Esophagus (tissue), 2 donors: ENCODE measurements around the gene FIBCD1. TPM values are rescaled to one million over a fixed set of nuclear protein-coding genes. Genes with fewer than 3 reads are reported as not detected.

Experiments
- H3K27ac ChIP-seq, 2 donors: one replicate each; pipeline ENCODE4 v1.5.1; 2013; ENCODE audit warnings: low read depth in 2 of 2, mild to moderate bottlenecking in 2 of 2, inconsistent platforms in 1 of 2, low read length in 1 of 2, moderate library complexity in 1 of 2
- H3K27me3 ChIP-seq, 2 donors: one replicate each; pipeline ENCODE4 v1.6.1; 2013; ENCODE audit warnings: low read length in 2 of 2, control low read depth in 1 of 2, mild to moderate bottlenecking in 1 of 2; ENCODE audit not compliant: insufficient read depth in 2 of 2, control insufficient read depth in 1 of 2
- H3K36me3 ChIP-seq, 2 donors: one replicate each; pipeline ENCODE4 v1.6.1; 2013; ENCODE audit warnings: low read length in 1 of 2; ENCODE audit not compliant: control insufficient read depth in 2 of 2, insufficient read depth in 2 of 2
- H3K4me1 ChIP-seq, 2 donors: one replicate each; pipeline ENCODE4 v1.6.1; 2013; ENCODE audit warnings: low read length in 1 of 2; ENCODE audit not compliant: control insufficient read depth in 2 of 2, insufficient read depth in 2 of 2
- H3K4me3 ChIP-seq, 2 donors: one replicate each; pipeline ENCODE4 v1.5.1; 2013; ENCODE audit warnings: low read length in 2 of 2, mild to moderate bottlenecking in 2 of 2, low read depth in 1 of 2, moderate library complexity in 1 of 2
- H3K9me3 ChIP-seq, 2 donors: one replicate each; pipeline ENCODE4 v1.6.1; 2013; ENCODE audit warnings: mild to moderate bottlenecking in 2 of 2, low read depth in 1 of 2, low read length in 1 of 2, moderate library complexity in 1 of 2; ENCODE audit not compliant: control insufficient read depth in 2 of 2, insufficient read depth in 1 of 2
- WGBS, 2 donors: extraction: QIAGEN DNeasy Blood & Tissue Kit; methylation state at CpG; one replicate each; pipeline ENCODE4 v1.1.7; 2013; 5-methylcytosine and 5-hydroxymethylcytosine counted together
- polyA plus RNA-seq, 2 donors: library from polyadenylated mRNA; stranded (reverse); fragments of 200-250 nt; gene quantifications; one replicate each; pipeline ENCODE4 v1.2.3, GENCODE V29; 2013
- donor health status: healthy with polysubstance abuse.
- donor health status: Bipolar disorder and iron deficiency.

The FIBCD1 gene
- polyA plus RNA-seq, 2 donors: 0.06 to 0.24 TPM

GRCh38 chr9:130924448-130924788, 14.6 kb downstream of the FIBCD1 start:
- H3K27me3 ChIP-seq: peaks cover 0 to 2% of the 10 kb centered on the region in 2 donors
- 70 to 78% methylated on average over 9 to 10 of the region's 10 CpGs for WGBS, 2 donors

DNA sequence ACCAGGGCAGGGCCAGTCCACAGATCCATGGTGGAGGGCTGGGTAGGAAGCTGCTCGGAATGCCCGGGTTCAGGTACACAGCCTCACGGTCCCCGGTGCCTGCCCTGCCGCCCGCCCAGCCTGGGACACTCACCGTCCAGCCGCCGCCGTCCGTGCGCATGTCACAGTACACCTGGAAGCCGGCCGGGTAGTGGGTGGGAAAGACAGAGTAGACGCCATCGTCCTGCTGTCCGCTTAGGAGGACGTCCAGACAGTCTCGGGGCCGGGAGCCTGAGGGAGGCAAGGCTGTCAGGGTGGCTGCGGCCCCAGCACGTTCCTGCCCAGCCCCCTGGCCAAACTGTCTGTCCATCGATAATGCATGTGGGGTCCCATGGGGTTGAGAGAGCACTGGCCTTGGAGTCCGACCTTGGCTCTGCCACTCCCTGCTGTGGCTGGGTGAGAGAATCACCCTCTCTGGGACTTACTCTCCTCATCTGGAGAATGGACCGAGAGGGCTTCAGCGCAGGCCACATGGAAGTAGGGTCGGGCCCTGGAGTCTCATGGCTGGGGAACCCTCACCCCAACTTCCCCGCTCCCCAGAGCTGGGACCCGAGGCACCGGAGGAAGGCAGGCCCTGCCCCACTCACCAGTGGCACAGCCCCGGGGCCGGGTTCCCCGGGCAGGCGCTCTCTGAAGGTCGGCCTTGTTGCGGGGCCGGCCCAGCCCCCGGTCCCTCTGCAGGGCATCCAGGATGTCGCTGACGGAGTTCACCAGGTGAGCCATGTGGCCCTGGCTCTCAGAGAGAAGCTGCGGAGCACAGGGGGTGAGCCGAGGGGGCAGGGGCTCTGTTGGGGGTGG, 15.2 kb downstream of the FIBCD1 start:
- H3K4me3 ChIP-seq: no peak overlapping the region
- peaks cover 0 to 2% of the 10 kb centered on the region in 2 donors for H3K4me1 ChIP-seq
- H3K9me3 ChIP-seq: no peaks in the 10 kb centered on the region
- peaks cover 0 to 6% of the 10 kb centered on the region in 2 donors for H3K27me3 ChIP-seq
- WGBS, 2 donors: 86% methylated on average over 42 of the region's 42 CpGs
- H3K27ac ChIP-seq: no peak overlapping the region
- no peaks in the 10 kb centered on the region for H3K36me3 ChIP-seq

More at GRCh38 chr9:130924448-130924788, 14.6 kb downstream of the FIBCD1 start:
- H3K27ac ChIP-seq: no peak overlapping the region
- no peaks in the 10 kb centered on the region for H3K36me3 ChIP-seq
- no peak overlapping the region for H3K4me3 ChIP-seq
- H3K4me1 ChIP-seq: peaks cover 0 to 2% of the 10 kb centered on the region in 2 donors
- H3K9me3 ChIP-seq: no peaks in the 10 kb centered on the region

DNA sequence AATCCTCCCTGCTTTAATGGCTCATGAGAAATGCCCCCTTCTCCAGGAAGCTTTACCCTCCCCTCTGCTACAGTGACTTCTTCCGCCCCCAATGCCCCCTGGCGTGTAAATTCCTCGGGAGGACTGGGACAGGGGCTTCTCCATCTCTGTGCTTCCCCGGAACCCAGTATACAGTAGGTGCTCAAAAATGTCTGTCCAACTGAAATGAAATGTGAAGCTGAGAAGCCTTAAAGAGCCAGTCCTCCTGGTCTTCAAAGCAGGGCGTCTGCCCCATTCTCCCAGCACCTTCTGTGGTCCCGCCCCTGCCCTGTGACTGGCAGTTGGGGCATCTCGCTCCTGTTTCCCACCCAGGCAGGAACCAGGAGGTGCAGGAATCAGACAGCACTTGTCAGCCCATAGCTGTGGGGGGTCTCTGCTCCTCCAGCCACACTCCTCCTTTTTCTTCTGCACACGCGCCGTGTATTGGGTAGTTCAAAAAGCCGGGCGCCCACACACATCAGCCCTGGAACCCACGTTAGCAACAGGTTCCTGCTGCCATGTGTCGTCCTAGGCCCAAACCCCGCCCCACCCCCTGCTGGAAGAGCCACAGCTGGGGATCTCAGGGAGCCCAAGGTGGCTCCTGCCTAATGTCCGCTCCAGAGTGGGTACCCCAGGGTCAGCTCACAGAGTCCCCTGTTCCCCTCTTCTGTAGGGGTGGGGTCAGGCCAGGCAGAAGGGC, 16.0 kb downstream of the FIBCD1 start:
- Histone ChIP-seq H3K9me3 (no peaks in the 10 kb centered on the region), H3K27me3 (peaks cover 0 to 6% of the 10 kb centered on the region in 2 donors), H3K27ac (no peak overlapping the region), H3K4me1 (no peaks in the 10 kb centered on the region), H3K36me3 (no peaks in the 10 kb centered on the region), H3K4me3 (no peak overlapping the region)
- WGBS, 2 donors: 72 to 75% methylated on average over 16 of the region's 16 CpGs

DNA sequence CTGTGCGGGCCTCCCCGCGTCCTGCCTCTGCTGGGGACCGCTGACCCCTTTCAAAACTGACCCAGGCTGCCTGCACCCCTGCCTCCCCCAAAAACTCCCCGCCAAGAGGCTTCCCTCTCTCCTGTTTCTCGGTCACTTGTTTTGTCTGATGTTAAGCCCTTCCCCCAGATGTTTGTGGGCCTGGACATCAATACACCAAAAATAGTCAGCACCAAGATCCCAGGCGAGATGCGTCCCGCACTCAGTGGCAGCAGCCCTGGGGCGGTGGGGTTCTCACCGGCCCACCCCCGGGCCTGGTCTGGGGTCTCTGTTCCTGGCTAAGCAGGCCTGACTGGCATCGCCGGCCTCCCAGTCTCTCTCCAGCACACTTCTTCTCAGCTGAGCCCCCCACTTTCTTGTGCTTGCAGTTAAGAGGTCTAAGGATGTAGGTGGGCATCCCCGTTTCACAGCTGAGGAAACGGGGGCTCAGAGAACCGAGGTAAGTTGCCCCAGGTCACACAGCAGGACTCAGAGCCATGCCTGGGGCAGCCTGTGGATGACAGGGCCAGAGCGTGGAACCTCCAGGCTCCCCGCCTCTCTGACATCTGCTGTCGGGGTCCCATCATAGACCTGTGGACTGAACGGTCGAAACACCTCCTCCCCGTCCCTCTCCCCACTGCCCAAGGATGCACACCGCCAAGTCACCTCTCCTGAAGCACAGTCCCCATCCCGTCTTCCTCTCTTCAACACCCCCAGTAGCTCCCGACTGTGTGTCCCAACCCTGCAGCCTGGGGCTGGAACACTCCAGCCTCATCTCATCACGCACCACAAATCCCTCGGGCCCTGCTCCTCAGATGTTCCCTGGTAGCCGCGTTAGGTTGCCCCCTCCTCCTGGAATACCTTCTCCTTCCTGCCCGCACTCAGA, 16.8 kb downstream of the FIBCD1 start:
- Histone ChIP-seq H3K9me3 (no peaks in the 10 kb centered on the region), H3K27me3 (peaks cover 0 to 8% of the 10 kb centered on the region in 2 donors), H3K27ac (no peak overlapping the region), H3K4me3 (no peak overlapping the region), H3K4me1 (no peaks in the 10 kb centered on the region), H3K36me3 (no peaks in the 10 kb centered on the region)
- 77 to 79% methylated on average over 31 of the region's 31 CpGs for WGBS, 2 donors

- H3K27me3 ChIP-seq: peaks cover 0 to 8% of the 10 kb centered on the region in 2 donors
- H3K4me3 ChIP-seq: no peak overlapping the region
- no peaks in the 10 kb centered on the region for H3K9me3 ChIP-seq
- H3K36me3 ChIP-seq: no peaks in the 10 kb centered on the region
- no peak overlapping the region for H3K27ac ChIP-seq
- 54 to 61% methylated on average over 29 of the region's 29 CpGs for WGBS, 2 donors
- H3K4me1 ChIP-seq: no peaks in the 10 kb centered on the region
These were observed 17.6 kb downstream of the FIBCD1 start for GRCh38 chr9:130921300-130921988.

DNA sequence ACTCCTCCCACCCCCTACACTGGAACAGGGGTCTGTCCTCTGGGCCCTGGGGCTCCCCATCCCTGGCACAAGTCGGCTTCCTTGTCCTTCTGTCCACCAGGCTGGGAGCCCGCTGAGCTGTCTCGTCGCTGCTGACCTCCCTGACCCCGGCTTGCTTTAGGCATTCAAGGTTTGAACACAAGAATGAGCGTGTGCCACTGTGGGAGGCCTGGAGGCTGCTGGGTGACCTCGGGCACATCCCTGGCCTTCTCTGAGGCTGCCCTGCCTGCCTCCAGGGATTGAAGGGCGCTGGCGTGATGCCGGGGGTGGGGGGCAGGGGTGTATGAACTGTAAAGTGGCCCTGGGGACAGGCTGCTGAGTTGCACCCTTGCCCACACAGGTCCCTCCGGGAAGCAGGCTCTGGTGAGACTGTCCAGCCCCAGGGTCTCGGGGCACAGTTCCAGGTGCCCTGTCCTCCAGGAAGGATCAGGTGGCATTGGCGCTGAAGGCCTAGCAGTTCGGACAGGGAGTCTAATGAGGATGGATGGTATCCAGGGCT, 18.2 kb downstream of the FIBCD1 start:
- peaks cover 0 to 8% of the 10 kb centered on the region in 2 donors for H3K27me3 ChIP-seq
- no peak overlapping the region for H3K4me3 ChIP-seq
- no peaks in the 10 kb centered on the region for H3K4me1 ChIP-seq
- 63 to 69% methylated on average over 14 of the region's 14 CpGs for WGBS, 2 donors
- no peaks in the 10 kb centered on the region for H3K36me3 ChIP-seq
- H3K27ac ChIP-seq: no peak overlapping the region
- no peaks in the 10 kb centered on the region for H3K9me3 ChIP-seq

DNA sequence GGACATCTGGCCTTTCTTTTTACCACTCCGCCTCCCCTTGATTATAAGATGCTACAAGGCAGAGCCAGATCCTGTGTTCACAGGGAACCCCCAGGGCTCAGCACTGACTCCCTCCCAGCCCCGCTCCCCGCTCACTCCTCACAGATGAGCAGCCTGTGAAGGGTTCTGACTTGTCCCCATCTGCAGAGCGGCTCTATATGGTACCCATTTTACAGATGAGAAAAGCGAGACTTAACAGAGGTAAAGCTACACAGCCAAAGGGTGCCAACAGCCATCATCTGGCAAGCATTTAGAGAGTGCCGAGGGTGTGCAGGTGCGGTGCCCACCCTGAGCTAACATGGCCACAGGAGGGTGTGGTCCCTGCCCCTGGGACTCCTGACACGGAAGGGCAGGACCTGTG, 18.8 kb downstream of the FIBCD1 start:
- Histone ChIP-seq H3K9me3 (no peaks in the 10 kb centered on the region), H3K27me3 (peaks cover 0 to 8% of the 10 kb centered on the region in 2 donors), H3K36me3 (no peaks in the 10 kb centered on the region), H3K27ac (no peak overlapping the region), H3K4me3 (no peak overlapping the region), H3K4me1 (no peaks in the 10 kb centered on the region)
- WGBS, 2 donors: 83 to 88% methylated on average over 8 of the region's 8 CpGs

DNA sequence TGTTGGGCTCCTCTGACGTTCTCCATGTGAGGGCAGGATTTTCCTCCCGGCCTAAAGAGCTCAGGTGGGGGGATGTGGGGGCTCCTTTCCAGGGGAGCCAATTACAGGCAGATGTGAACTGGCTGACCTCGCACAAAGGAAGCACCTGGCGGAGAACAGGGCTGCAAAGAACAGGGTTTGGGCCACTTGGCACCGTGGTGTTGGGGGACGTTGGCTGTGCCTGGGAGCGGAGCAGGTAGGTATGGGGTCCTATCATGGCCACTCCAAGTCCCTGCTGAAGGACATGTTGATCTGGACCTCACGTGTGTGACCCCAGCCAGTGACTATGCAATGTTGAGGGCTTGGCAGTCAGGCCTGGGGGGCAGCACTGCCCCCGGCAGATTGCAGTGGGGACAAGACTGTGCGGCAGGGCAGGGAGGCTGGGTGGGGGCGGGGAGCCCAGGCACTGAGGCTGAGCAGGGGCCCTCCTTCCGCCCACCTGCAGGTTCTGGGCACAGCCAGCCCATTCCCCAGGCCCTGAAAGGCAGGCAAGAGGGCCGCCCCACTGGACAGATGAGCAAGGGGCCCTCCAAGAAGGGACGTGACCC, 19.4 kb downstream of the FIBCD1 start:
- 74 to 77% methylated on average over 14 of the region's 14 CpGs for WGBS, 2 donors
- no peak overlapping the region for H3K27ac ChIP-seq
- H3K4me1 ChIP-seq: no peaks in the 10 kb centered on the region
- H3K4me3 ChIP-seq: no peak overlapping the region
- H3K36me3 ChIP-seq: no peaks in the 10 kb centered on the region
- peaks cover 0 to 8% of the 10 kb centered on the region in 2 donors for H3K27me3 ChIP-seq
- no peaks in the 10 kb centered on the region for H3K9me3 ChIP-seq
